ENCODE data around the gene PDIK1L. TPM values are rescaled to one million over a fixed set of nuclear protein-coding genes. Genes with fewer than 3 reads are reported as not detected.

The PDIK1L gene
- total and polyA plus RNA-seq, 2 of the 4 experiments (the other 2 are of a cell fraction) = 1.4 to 3.0 TPM

DNA sequence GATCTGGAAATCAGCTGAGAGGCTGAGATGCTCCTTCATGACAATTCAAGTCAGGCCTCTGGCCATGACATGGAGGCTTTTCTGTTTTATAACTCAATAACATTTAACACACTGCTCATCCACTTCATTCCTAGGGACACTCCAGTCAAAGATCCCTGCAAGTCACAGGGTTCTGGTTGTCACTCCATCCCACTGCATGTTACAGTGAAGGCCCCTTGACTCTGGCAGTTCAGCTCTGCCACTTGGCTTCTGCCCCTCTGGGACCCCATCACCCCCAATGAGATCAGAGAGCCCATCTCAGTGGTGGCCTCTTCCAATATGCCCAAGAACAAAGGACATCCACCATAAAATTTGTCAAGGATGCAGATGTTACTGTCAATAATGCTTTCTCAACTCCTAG lies 37.3 kb downstream of the PDIK1L start:
- TF ChIP-seq RAD21 (IDR thresholded peaks at IDR 0.05; ENCODE audit: low read length) = no peak
- no peak for TF ChIP-seq MAFK (IDR thresholded peaks at IDR 0.05; ENCODE audit: low read depth, low read length)
- no peak for TF ChIP-seq RCOR1 (IDR thresholded peaks at IDR 0.05; ENCODE audit: insufficient replicate concordance, low read length)
- no peak for TF ChIP-seq CEBPB (IDR thresholded peaks at IDR 0.05; ENCODE audit: low read depth, low read length)
- no peak for TF ChIP-seq SMC3 (IDR thresholded peaks at IDR 0.05; ENCODE audit: low read depth, low read length)
- no peak for TF ChIP-seq MAZ (IDR thresholded peaks at IDR 0.05; ENCODE audit: borderline replicate concordance, low read depth, low read length)
- TF ChIP-seq FOS (IDR thresholded peaks at IDR 0.05; ENCODE audit: low read depth, low read length) = no peak
- TF ChIP-seq RFX5 (IDR thresholded peaks at IDR 0.05; ENCODE audit: low read depth, low read length) = no peak
- no peak for TF ChIP-seq MXI1 (IDR thresholded peaks at IDR 0.05; ENCODE audit: borderline replicate concordance, low read depth, low read length)
- TF ChIP-seq, protein P1, sequence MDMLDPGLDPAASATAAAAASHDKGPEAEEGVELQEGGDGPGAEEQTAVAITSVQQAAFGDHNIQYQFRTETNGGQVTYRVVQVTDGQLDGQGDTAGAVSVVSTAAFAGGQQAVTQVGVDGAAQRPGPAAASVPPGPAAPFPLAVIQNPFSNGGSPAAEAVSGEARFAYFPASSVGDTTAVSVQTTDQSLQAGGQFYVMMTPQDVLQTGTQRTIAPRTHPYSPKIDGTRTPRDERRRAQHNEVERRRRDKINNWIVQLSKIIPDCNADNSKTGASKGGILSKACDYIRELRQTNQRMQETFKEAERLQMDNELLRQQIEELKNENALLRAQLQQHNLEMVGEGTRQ (IDR thresholded peaks at IDR 0.05; ENCODE audit: low read depth, low read length) = no peak
- no peak for TF ChIP-seq POLR2A (IDR thresholded peaks at IDR 0.05; ENCODE audit: low read depth, low read length)
- TF ChIP-seq BHLHE40 (IDR thresholded peaks at IDR 0.05; ENCODE audit: low read depth, low read length) = no peak
- no peak for TF ChIP-seq CHD1 (IDR thresholded peaks at IDR 0.05; ENCODE audit: low read depth, low read length)
- TF ChIP-seq, protein P2, sequence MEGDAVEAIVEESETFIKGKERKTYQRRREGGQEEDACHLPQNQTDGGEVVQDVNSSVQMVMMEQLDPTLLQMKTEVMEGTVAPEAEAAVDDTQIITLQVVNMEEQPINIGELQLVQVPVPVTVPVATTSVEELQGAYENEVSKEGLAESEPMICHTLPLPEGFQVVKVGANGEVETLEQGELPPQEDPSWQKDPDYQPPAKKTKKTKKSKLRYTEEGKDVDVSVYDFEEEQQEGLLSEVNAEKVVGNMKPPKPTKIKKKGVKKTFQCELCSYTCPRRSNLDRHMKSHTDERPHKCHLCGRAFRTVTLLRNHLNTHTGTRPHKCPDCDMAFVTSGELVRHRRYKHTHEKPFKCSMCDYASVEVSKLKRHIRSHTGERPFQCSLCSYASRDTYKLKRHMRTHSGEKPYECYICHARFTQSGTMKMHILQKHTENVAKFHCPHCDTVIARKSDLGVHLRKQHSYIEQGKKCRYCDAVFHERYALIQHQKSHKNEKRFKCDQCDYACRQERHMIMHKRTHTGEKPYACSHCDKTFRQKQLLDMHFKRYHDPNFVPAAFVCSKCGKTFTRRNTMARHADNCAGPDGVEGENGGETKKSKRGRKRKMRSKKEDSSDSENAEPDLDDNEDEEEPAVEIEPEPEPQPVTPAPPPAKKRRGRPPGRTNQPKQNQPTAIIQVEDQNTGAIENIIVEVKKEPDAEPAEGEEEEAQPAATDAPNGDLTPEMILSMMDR (conservative IDR thresholded peaks at IDR 0.05; ENCODE audit: low read depth, low read length) = no peak
- no peak for TF ChIP-seq NFE2L2 (IDR thresholded peaks at IDR 0.05; ENCODE audit: low read depth, low read length)
- TF ChIP-seq, protein P3, sequence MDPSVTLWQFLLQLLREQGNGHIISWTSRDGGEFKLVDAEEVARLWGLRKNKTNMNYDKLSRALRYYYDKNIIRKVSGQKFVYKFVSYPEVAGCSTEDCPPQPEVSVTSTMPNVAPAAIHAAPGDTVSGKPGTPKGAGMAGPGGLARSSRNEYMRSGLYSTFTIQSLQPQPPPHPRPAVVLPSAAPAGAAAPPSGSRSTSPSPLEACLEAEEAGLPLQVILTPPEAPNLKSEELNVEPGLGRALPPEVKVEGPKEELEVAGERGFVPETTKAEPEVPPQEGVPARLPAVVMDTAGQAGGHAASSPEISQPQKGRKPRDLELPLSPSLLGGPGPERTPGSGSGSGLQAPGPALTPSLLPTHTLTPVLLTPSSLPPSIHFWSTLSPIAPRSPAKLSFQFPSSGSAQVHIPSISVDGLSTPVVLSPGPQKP (IDR thresholded peaks at IDR 0.05; ENCODE audit: borderline replicate concordance, low read depth, low read length) = no peak
- no TSS peak for BruUV-seq (replicated peaks)
- no peak overlapping the region for H3K18ac ChIP-seq (ENCODE audit: low read depth, low read length)
- ATAC-seq (ENCODE audit: low read depth) (no peak), DNase-seq (no peak)
- no peak overlapping the region for H3K9ac ChIP-seq (ENCODE audit: low read depth, low read length)
- H3K27me3 ChIP-seq (ENCODE audit: control insufficient read depth, insufficient read depth, low read length) = peaks cover 43% of the 10 kb centered on the region
- no peaks in the 10 kb centered on the region for H3K36me3 ChIP-seq (ENCODE audit: control insufficient read depth, insufficient read depth, low read length)
- H2BK20ac ChIP-seq (ENCODE audit: low read depth, low read length) = no peak overlapping the region
- H4K20me1 ChIP-seq (ENCODE audit: insufficient read depth, low read length) = no peaks in the 10 kb centered on the region
- no peaks in the 10 kb centered on the region for H3K9me3 ChIP-seq (ENCODE audit: control insufficient read depth, insufficient read depth, low read length)
- ChIA-PET POLR2A (ENCODE audit: unreplicated experiment) (no interaction called here), CTCF (no interaction called here)
- H3K4me1 ChIP-seq (ENCODE audit: control insufficient read depth, insufficient read depth, low read length) = no peaks in the 10 kb centered on the region
- H3K27ac ChIP-seq (ENCODE audit: insufficient read depth, low read length) = no peak overlapping the region
- H3K56ac ChIP-seq (ENCODE audit: extremely low read depth, insufficient read depth, low read length) = no peak overlapping the region
- in situ Hi-C loops (cut with MboI; ENCODE audit: low sequenced_read_pairs) = loop anchor here (5.0 kb wide), 2 partner anchors 42 to 107 kb away; no protein-coding TSS in a partner anchor
- H3K23ac ChIP-seq (ENCODE audit: low read depth, low read length) = no peak overlapping the region
- H3K14ac ChIP-seq (replicated peaks; ENCODE audit: low read depth, low read length) = no peak overlapping the region
- H2AK9ac ChIP-seq (replicated peaks; ENCODE audit: low read depth, low read length, poor library complexity) = no peak overlapping the region
- no peak overlapping the region for H4K91ac ChIP-seq (ENCODE audit: insufficient read depth, low read depth, low read length)
- H3K4ac ChIP-seq (ENCODE audit: low read depth, low read length) = no peak overlapping the region
- no peak overlapping the region for H4K5ac ChIP-seq (ENCODE audit: low read depth, low read length)
- no peak overlapping the region for H4K8ac ChIP-seq (ENCODE audit: low read depth in 2 of 2, low read length in 2 of 2)
- H2BK15ac ChIP-seq (ENCODE audit: low read depth, low read length) = no peak overlapping the region
- H3K79me1 ChIP-seq (ENCODE audit: low read depth in 1 of 2, low read length in 2 of 2) = no peaks in the 10 kb centered on the region
- H2BK5ac ChIP-seq (ENCODE audit: low read depth, low read length, poor library complexity, severe bottlenecking) = no peak overlapping the region
- no peak overlapping the region for H2AK5ac ChIP-seq (ENCODE audit: low read depth, low read length)
- no peaks in the 10 kb centered on the region for H3K9me1 ChIP-seq (ENCODE audit: insufficient read depth, low read length)
- H3K4me3 ChIP-seq (ENCODE audit: insufficient read depth, low read depth, low read length) = no peak overlapping the region
- no peak overlapping the region for H3K4me2 ChIP-seq (ENCODE audit: low read depth, low read length)
- H2BK120ac ChIP-seq (ENCODE audit: low read depth, low read length) = no peak overlapping the region
- dilution Hi-C loops (cut with HindIII; ENCODE audit: low sequenced_read_pairs, unreplicated experiment) = no loop called here
- intact Hi-C loops (cut with micrococcal nuclease) = no loop called here
- no peak overlapping the region for H2AFZ ChIP-seq (replicated peaks; ENCODE audit: low read length, poor library complexity)

All from IMR-90 (cell line).